HL-60 (cell line): ENCODE data around the gene FANCG.

Experiments used
- DNase-seq, 2 experiments: peaks; one replicate each; pipeline ENCODE4 v3.0.0-alpha.2; 2010 to 2020; ENCODE audit warnings: low read depth in 1 of 2, low spot score in 1 of 2
- H3K27ac ChIP-seq: fragments of 250-450 bp; sonication (Bioruptor Pico); replicated peaks from 2 replicates; pipeline ENCODE4 v1.5.1; 2020; ENCODE audit warnings: mild to moderate bottlenecking, moderate library complexity
- H3K27me3 ChIP-seq: fragments of 250-450 bp; sonication (Bioruptor Pico); 2 replicates; pipeline ENCODE4 v1.5.1; 2021; ENCODE audit warnings: mild to moderate bottlenecking, moderate library complexity; ENCODE audit not compliant: insufficient read depth, poor library complexity, severe bottlenecking
- H3K4me3 ChIP-seq: replicated peaks from 2 replicates; pipeline ENCODE4 v1.5.1; 2011; ENCODE audit warnings: mild to moderate bottlenecking, control low read depth, low read length; ENCODE audit not compliant: insufficient read depth
- CTCF ChIP-seq: IDR thresholded peaks from one replicate; pipeline ENCODE4 v1.5.1; 2011; ENCODE audit warnings: low read length, control low read depth, inconsistent platforms; ENCODE audit not compliant: insufficient read depth
- GABPA ChIP-seq: IDR thresholded peaks from 2 replicates; pipeline ENCODE4 v1.6.1; 2012; ENCODE audit warnings: low read depth
- POLR2AphosphoS5 ChIP-seq: IDR thresholded peaks from 2 replicates; pipeline ENCODE4 v1.6.1; 2012; ENCODE audit warnings: low read depth
- REST ChIP-seq: IDR thresholded peaks from 2 replicates; pipeline ENCODE4 v1.6.1; 2012; ENCODE audit warnings: low read depth; ENCODE audit not compliant: insufficient replicate concordance
- SPI1 ChIP-seq: IDR thresholded peaks from 2 replicates; pipeline ENCODE4 v1.6.1; 2012; ENCODE audit warnings: low read depth, mild to moderate bottlenecking, borderline replicate concordance

The FANCG gene

GRCh38 chr9:35112257-35113020 is 32.7 kb upstream of the FANCG start:
- no peak for DNase-seq
- Histone ChIP-seq H3K27me3 (no peaks in the 10 kb centered on the region), H3K4me3 (no peak overlapping the region), H3K27ac (no peak overlapping the region)
- TF ChIP-seq CTCF = no peak
- TF ChIP-seq SPI1 = no peak
- TF ChIP-seq REST = no peak
- TF ChIP-seq POLR2AphosphoS5 = no peak
- no peak for TF ChIP-seq GABPA

GRCh38 chr9:35111001-35111933 is 31.5 kb upstream of the FANCG start:
- no peaks in the 10 kb centered on the region for H3K27me3 ChIP-seq
- peak overlapping the region; percentile 49 for H3K27ac ChIP-seq
- peak overlapping the region; percentile 55 for H3K4me3 ChIP-seq
- peak; percentile 98 for DNase-seq
- no peak for TF ChIP-seq SPI1
- no peak for TF ChIP-seq GABPA
- no peak for TF ChIP-seq POLR2AphosphoS5
- no peak for TF ChIP-seq REST
- TF ChIP-seq CTCF = no peak

- no peak for DNase-seq
- Histone ChIP-seq H3K27me3 (no peaks in the 10 kb centered on the region), H3K4me3 (no peak overlapping the region), H3K27ac (no peak overlapping the region)
- TF ChIP-seq SPI1 (no peak), POLR2AphosphoS5 (no peak), GABPA (no peak), REST (no peak), CTCF (no peak)
Measured at GRCh38 chr9:35110327-35110761, 30.6 kb upstream of the FANCG start.
